Stimulated activated CD4-positive, alpha-beta T cell treated with anti-CD3 and anti-CD28 coated beads, TNF-alpha, amount 100 ng/mL, for 48 hours (primary cell): ENCODE measurements around the gene TWIST2.

Experiments
- DNase-seq, 3 donors: peaks; one replicate each; pipeline ENCODE4 v3.0.0-alpha.2; 2020; ENCODE audit warnings: low read depth in 3 of 3

TWIST2 gene

DNA sequence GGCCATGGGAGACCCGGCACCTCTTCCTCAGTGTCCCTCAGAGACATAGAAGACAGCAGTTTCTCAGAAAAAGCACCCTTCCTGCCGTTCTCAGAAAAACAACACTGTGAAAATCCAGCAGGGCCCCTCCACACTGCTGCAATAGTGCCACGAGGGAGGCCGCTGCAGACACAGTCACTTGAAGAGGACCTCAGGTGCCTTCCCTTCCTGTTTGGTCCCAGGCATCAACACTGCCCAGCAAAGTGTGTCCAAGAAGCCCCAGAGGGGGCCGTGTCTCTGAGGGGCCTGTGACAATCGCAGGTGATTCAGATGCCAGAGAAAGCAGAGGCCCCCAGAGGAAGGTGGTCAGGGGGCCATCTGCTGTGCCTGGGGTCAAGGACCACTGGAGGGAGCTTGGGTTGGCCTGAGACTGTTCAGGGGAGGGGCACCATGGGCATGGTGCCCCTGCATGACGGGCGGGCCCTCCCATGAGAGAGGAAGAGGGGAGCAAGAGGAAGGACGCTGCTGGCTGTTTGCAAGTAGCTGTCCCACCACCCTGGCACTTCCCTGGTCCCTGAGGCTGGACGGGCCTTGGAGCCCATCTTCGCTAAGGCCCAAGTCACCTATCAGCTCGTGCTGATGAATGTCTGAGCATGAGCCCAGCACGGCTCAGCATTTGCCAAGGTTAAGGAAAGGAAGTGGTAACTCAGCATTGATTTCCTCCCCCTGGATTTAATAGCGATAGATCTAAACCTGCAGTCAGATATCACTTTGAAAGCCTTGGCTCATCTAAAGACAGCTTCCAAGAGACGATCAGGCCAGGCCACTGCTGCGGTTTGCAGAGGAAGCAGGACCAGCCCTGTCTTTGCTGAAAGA, 9.1 kb downstream of the TWIST2 start:
- no peak for DNase-seq

DNA sequence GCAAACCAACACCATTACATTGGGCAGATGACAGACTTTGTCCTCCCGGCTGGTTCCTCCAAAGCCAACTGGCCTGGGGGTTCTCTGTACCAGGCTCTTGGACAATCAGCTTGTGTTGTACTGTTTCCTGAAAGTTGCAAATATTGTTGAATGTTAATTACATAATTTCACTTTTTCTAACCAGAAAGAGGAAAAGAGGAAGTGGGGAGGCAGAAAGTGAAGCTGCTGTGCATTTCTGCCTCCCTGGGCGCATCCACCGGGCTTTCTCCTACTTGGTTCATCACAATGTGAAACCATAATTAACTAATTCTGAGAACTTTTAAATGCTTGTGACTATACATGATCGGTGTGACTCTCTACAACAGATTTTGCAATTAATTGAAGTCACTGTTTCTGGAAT, 10.1 kb downstream of the TWIST2 start:
- no peak for DNase-seq

DNA sequence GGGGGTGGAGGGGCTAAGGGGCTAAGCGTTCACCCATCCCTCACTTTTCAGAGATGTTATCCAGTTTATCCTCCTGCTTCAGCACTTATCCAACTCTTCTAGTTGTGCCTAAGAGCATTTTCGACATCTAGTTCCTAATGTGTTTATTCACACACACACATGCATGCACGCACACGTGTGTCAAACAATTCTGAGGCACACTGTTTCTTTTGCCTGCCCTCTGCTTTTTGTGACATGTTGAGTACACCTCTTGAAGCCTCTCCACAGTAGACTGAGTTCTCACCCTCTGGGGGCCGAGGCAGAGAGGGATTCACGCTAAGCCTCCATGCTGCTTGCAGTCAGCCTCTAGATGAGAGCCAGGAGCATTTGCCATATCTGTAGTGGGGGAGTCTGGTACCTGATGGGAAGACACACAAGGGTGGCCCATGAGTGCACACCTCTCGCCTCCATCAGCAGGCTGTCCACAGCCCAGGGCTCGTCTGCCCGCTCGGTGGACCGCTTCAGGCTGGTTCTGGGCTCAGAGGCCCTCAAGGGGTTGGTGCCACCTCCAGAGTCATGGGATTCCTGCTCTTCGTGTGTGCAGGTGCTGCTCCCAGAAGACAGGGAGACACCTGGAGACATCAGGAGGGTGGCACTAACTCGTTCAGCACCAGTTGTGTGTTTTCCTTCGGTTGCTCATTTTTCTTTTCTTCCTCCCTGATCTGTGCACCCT, 11.9 kb downstream of the TWIST2 start:
- DNase-seq: no peak

DNA sequence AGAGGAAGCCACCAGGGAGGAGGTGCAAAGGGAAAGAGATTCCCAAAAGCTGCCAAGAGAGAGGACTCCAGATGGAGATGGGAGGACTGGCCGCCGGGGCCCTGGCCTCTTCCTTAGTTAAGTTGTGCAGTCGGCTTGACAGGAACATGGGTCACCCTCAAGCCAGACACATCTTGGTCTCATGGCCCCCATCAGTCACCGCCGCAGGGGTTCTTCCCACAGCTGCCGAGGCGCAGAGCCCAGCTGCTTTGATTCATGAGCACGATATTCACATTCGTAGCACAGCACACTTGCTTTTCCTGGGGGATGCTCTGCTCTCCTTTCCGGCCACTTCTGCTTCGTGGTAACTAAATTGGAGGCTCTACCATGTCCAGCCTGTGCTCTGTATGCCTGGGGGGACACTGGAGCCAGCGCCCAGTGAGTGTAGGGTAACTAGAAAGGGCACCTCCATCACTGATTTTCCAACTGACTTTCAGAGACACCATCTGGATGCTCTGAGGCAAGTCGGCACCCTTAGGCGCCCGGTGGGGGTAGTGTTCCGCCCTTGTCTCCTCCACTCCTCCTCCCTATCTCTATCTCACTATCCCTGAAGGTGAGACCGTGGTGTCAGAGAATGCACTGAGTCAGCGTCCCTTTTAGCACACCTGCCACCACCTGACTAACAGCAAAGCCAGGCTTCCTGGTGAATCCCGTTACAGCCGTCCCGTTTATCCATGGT, 13.3 kb downstream of the TWIST2 start:
- no peak for DNase-seq

DNA sequence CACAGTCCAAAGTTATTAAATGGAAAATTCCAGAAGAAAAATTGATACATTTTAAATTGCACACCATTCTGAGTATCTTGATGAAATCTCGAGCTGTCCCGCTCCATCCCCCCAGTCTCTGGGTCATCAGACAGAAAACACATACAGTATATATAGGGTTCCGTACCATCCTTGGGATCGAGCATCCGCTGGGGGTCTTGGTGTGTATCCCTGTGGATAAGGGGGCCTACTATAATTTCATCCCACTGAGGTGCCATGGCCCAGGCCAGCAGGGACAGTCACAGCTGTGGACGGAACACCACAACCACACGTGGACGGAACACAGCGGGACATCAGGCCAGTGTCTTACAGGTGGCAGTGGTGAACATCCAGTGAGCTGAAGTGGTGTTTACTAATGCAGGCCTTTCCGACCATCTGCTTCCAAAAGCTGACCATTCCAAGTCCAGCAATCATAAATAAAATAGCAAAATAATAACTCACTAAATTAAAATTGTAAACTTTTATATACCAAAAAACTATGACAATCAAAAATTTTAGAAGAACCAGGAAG, 14.0 kb downstream of the TWIST2 start:
- no peak for DNase-seq

DNA sequence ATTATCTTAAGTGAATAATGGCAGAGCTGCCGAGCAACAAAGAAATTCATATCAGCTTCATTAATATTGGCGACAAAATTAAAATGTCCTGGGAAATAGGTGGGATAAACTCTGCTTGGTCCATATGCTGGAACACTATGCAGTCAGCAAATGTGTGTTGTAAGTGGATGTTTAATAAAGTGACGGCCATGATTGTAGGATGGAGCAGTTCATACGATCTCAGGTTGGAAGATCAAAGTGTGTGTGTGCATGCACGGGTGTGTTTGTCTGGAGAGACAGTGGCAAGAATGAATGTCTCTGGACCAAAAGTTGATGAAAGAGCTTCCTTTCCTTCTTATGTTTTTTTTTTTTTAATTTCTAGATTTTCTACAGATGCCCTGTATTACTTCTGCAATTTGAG, 14.8 kb downstream of the TWIST2 start:
- DNase-seq: no peak

DNA sequence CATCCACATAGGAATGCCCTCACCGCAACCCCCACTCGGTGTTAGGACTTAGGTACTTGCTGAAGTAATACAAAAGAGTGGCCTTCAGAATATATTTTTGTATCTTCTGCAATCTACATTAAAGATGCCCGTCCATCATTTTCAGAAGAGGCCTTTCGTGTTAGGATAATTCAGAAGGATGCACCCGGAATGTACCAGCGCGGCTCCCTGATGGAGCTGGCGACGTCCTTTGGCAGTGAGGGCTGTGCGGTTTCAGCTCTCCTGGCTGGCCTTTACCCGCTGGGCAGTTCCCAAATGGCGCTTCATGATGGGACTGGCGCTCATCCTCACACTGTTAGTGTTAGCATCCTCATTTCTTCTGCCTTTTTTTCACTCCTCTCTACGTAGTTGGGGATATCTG, 15.3 kb downstream of the TWIST2 start:
- DNase-seq: no peak

DNA sequence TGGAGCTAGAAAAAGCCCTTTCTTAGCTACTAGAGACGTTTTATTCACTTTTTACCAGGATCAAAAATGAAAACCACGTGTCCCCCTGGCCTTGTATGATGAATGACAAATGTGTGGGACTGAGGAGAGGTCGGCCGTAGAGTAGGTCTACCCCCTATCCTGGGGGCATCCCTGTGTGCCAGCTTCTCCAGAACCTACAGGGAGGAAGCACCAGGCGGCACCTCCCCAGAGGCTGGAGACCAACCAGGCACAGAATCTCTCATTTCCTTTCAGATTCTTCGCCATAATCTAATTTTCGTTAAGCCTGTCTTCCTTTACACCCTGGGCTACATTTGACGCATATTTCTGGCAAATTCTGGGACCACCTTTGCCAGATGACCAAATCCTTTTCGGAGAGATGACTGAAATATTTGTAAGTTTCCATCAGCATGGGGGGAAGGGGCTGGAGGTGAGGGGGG, 15.9 kb downstream of the TWIST2 start:
- no peak for DNase-seq

DNA sequence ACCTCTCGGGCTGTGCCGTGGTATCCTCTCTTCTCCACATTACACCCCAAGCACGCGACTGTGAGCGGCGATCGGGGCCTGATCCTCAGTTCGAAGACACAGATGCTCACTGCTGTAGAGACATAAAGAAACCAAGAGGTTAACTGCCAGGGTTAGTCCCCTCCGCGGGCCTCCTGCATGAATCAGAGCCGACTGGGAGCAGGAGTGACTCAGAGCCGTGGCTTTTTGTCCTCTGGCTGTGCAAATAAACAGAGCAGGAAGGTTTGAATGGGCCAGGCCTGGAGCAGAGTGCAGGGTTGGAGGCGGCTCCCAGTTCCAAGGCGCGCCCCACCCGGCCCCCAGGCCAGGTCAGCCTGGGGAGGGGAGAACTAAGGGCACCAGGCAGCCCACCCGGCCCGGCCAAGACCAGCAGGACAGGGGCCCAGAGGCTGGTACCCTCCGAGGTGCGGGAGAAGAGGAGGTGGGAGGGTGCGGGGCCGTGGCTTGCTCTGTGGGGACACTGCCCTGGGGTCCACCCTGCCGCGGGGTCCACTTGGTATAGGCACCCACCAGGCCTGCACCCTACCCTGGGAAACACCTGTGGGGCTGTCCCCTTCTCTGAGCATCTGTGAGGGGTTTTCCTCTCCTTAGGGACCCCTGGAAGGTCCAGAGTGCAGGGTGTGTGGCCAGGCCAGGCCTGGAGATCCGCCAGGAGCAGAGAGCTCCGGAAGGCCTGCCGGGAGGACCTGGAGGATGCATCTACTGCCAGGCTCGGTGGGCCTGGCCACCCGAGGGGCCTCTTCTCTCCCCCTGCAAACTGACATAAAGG, 16.5 kb downstream of the TWIST2 start:
- DNase-seq: peak; percentile 20 to 67 (median 41)

DNA sequence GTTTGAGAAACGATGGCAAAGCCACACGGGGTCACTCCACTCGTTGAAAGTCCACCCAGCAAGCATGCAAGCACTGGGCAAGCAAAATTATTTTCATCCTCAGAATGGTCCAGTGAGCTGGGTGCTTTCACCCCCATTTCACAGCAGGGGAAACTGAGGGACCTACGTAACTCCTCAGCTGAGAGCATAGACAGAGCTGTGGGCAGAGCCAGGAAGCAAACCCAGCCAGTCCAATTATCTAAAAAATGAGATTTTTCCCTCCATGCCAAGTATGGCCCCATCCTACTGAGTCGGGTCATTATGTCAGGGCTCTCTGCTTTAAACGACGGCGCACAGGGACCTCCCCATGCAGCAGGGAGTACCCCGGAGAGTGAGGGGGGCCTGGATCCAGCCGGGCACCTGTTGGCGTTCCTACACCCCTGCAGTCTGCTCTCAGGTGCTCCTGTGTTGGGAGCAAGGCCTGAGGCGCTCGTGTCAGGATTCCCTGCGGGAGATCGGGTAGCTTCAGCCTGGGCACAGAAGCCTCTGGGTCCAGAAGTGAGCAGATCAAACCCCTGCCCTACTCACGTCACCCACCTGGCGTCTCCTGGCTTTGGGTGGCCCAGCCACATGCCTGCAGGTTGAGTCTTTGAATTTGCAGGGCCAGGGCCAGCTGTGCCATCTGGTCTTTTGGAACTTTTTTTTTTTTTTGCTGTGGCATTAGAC, 17.3 kb downstream of the TWIST2 start:
- no peak for DNase-seq

DNA sequence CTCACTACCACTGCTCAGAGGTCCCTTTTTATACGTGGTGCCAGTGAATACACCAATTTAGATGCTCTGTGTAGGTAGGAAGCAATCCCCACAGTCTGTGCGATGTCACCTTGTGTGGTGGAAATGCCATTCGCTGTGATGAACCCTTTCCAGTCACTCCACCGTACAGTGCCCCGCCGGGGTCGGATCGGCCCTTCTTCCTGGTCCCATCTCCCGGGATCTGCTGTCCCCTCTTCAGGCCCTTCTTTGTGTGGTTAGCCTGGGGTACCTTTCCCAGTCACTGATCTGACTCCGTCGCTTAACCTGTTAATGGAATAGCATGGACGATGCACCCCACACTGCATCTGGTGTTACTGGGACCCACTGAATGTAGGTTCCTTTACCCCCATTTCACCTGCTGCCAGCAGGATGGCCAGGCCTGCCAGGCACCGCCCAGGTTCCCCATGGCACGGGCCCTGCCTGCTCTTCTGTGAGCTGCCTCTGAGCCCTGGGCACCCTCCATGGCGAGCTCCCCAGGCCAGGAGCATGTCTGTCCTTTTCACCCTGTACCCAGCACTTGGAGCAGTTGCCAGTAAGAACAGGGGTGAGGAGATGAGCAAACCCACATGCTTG, 18.0 kb downstream of the TWIST2 start:
- DNase-seq: no peak

DNA sequence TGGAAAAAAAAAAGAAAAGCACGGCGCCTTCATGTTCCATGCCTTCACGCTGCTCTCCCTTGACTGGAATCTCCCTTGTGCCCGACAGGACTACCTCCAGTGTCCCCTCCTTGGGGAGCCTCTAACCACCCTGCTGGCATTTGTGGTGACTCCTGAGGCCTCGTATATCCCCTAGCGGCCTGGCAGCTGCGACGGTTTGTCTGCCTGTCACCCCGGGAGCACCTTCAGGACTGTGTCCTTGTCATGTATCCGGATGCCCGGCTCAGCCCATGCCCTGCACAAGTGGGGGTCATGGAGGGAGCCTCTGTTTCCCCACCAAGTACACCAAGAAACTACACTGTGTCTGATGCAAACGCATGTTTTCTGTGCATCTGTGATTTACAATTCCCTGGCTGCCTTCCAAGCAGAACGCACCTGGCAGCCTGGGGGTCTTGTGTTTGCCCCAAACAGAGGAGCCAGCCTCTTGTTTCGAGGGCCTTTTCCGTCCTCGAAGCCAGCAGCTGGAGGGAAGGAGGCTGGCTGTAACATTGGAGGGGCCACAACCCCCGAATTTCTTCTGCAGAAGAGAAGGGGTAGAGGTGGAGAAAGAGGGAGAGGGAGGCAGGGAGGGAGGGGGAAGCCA, 18.9 kb downstream of the TWIST2 start:
- DNase-seq: no peak

DNA sequence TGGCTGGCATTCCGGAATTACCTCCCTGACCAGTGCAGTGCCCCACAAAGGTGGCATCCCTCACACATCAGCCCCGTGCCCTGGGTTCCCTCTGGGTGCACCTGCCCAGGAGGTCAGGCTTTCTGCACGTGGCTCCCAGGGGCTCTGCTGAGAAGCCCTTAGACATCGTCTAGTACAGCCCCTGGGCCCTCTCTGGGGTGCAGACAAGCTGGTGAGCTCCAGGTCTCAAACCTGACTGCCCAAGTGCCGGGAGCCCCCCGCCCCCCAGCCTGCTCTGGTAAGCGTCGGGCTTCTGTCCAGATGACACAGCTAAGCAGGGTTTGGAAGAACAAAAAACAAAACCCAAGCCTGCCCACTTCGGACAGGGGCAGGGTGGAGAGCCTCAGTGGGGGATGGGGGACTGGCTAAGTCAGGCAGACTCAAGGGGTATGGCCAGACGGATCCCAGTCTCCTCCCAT, 20.2 kb downstream of the TWIST2 start:
- DNase-seq: no peak

DNA sequence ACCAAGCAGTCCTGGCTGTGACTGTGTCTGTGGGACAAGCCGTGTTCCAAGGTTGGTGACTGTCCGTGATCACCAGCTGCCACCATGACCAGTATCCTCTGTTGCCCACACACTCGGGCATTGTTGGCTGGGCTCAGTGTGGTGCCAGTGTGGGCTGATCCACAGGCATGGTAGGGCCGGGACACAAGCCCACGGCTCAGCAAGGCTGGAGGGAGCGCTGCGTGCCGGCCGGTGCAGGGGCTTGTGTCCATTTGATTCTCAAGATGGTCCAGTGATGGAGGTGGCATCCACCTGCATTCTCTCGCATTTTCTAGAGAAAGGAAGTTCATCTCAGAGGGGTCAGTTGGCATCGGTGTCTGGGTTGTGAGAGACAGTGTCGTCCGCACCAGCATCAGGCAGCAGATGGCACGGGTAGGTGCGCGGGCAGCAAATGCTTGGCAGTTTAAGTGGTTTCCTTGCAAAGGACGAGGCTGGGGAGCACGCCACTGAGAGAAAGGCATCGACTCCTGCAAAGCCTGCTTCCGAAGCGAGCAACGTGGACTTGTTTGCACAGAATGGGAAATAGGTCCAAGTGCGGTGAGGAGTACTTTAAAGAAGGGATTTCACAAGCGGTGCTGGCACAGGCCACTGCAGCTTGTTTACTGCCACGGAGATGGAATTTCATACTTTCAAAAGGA, 20.9 kb downstream of the TWIST2 start:
- DNase-seq: no peak

DNA sequence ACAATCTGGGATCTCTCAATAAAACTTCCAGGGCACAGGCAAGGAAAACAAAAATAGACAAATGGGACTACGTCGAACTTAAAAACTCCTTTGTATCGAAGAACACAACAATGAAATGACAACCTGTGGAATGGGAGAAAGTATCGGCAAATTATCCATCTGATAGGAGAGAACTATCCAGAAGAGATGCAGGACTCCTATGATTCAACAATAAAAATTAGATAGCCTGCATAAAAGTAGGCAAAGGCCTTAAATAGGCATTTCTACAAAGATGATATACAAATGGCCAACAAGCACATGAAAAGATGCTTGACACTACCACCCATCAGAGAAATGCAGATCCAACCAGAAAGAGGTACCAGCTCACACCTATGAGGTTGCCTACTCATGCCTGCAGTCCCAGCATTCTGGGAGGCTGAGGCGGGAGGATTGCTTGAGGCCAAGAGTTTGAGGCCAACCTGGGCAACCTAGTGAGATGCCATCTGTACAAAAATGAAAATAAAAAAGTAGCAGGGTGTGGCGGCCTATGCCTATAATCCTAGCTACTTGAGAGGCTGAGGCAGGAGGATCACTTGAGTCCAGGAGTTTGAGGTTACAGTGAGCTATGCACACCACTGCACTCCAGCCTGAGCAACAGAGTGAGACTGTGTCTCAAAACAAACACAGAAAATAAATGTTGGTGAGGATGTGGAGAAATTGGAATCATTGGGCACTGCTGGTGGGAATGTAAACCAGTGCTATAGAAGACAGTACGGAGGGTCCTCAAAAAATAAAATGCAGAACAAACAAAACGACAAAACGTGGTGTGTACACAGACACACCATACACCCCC, 21.6 kb downstream of the TWIST2 start:
- no peak for DNase-seq

DNA sequence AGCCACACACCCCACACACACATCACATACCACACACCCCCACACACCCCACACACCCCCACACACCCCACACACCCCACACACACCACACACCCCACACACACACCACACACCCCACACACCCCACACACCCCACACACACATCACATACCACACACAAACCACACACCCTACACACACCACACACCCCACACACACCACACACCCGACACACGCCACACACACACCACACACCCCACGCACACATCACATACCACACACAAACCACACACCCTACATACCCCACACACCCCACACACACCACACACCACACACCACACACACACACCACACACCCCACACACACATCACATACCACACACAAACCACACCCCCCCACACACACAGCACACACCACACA, 22.4 kb downstream of the TWIST2 start:
- DNase-seq: no peak

DNA sequence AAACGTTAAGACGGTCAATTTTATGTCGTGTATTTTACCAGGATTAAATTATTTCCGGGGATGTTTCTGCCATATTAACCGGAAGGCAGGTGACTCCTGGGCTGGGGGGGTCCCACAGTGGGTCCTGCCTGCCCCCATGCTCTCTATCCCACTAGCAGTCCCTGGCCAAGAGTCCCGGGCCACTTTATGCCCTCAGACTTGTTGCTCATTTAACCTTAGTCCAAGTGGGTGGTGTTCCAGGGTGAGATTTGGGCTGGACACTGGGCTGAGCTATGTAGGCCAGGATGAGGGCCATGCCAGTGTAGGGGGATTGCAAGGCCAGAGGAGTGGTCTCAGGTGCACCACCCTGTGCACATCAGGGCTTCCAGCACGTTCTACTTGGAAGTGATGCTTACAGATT, 24.1 kb downstream of the TWIST2 start:
- no peak for DNase-seq
